Hepatocyte (in vitro differentiated cells): Measurements from ENCODE around the gene PTPRT. TPM values are rescaled to one million over a fixed set of nuclear protein-coding genes. Genes with fewer than 3 reads are reported as not detected.

Source experiments
- DNase-seq: peaks from one replicate; pipeline ENCODE4 v3.0.0-alpha.2; 2016; ENCODE audit warnings: low spot score
- H2AFZ ChIP-seq: fragments of 200-600 bp; sonication (generic); 2 replicates; pipeline ENCODE4 v1.6.0; 2016; ENCODE audit warnings: antibody characterized with exemption, mild to moderate bottlenecking
- H3K27ac ChIP-seq: fragments of 200-600 bp; sonication (generic); 2 replicates; pipeline ENCODE4 v1.5.1; 2016; ENCODE audit warnings: mild to moderate bottlenecking
- H3K27me3 ChIP-seq: fragments of 200-600 bp; sonication (generic); 2 replicates; pipeline ENCODE4 v1.6.1; 2016
- H3K36me3 ChIP-seq: fragments of 200-600 bp; sonication (generic); replicated peaks from 2 replicates; pipeline ENCODE4 v1.5.1; 2016; ENCODE audit warnings: low read depth; ENCODE audit not compliant: insufficient read depth
- H3K4me1 ChIP-seq: fragments of 200-600 bp; sonication (generic); 2 replicates; pipeline ENCODE4 v1.5.1; 2016; ENCODE audit warnings: mild to moderate bottlenecking, moderate library complexity; ENCODE audit not compliant: insufficient read depth
- H3K4me2 ChIP-seq: fragments of 200-600 bp; sonication (generic); 2 replicates; pipeline ENCODE4 v1.6.0; 2016
- H3K4me3 ChIP-seq: fragments of 200-600 bp; sonication (generic); 2 replicates; pipeline ENCODE4 v1.5.1; 2016; ENCODE audit warnings: mild to moderate bottlenecking
- H3K79me2 ChIP-seq: fragments of 200-600 bp; sonication (generic); 2 replicates; pipeline ENCODE4 v1.6.0; 2017; ENCODE audit warnings: mild to moderate bottlenecking
- H3K9me2 ChIP-seq: fragments of 200-600 bp; sonication (generic); replicated peaks from 2 replicates; pipeline ENCODE4 v1.6.0; 2017; ENCODE audit warnings: mild to moderate bottlenecking; ENCODE audit not compliant: insufficient read depth
- H3K9me3 ChIP-seq: fragments of 200-600 bp; sonication (generic); 2 replicates; pipeline ENCODE4 v1.5.1; 2016; ENCODE audit warnings: low read depth, mild to moderate bottlenecking
- H4K20me1 ChIP-seq: fragments of 200-600 bp; sonication (generic); 2 replicates; pipeline ENCODE4 v1.6.0; 2016; ENCODE audit warnings: mild to moderate bottlenecking; ENCODE audit not compliant: insufficient read depth, poor library complexity, severe bottlenecking
- CTCF ChIP-seq: fragments of 200-600 bp; sonication (generic); IDR thresholded peaks from 2 replicates; pipeline ENCODE4 v1.5.1; 2016; ENCODE audit warnings: antibody characterized with exemption, mild to moderate bottlenecking; ENCODE audit not compliant: poor library complexity
- EZH2 ChIP-seq: fragments of 200-600 bp; sonication (generic); IDR thresholded peaks from 2 replicates; pipeline ENCODE4 v1.6.1; 2016; ENCODE audit warnings: antibody characterized with exemption, mild to moderate bottlenecking, borderline replicate concordance
- EZH2phosphoT487 ChIP-seq: fragments of 200-600 bp; sonication (generic); IDR thresholded peaks from one replicate; pipeline ENCODE4 v1.6.1; 2018; ENCODE audit warnings: antibody characterized with exemption, mild to moderate bottlenecking, low read depth, moderate library complexity; ENCODE audit not compliant: unreplicated experiment, severe bottlenecking
- WGBS: methylation state at CpG from one replicate; pipeline ENCODE4 v1.1.6; 2016; ENCODE audit warnings: low lambda C conversion rate; ENCODE audit errors: missing lambda C conversion rate; 5-methylcytosine and 5-hydroxymethylcytosine counted together
- polyA plus RNA-seq: library from polyadenylated mRNA; unstranded; fragments of >200 nt; fragmentation: Nextera tagmentation; extraction: Ambion mirVana; gene quantifications from 2 replicates; pipeline ENCODE4 v1.2.1, GENCODE V29; 2016
- total RNA-seq: library from RNA; depleted of rRNA; stranded (reverse); fragments of >200 nt; gene quantifications from 2 replicates; pipeline ENCODE4 v1.2.3, GENCODE V29; 2014

The PTPRT gene
- total and polyA plus RNA-seq, 2 experiments from 2014 or later = 0.47 to 0.83 TPM

- no peaks in the 10 kb centered on the region for H3K36me3 ChIP-seq
- DNase-seq = no peak
- H3K79me2 ChIP-seq = no peaks in the 10 kb centered on the region
- H4K20me1 ChIP-seq = no peaks in the 10 kb centered on the region
- H2AFZ ChIP-seq = no peak overlapping the region
- no peak for TF ChIP-seq EZH2
- TF ChIP-seq EZH2phosphoT487 = no peak
- no peak for TF ChIP-seq CTCF
- no peak overlapping the region for H3K27ac ChIP-seq
- no peaks in the 10 kb centered on the region for H3K9me3 ChIP-seq
- no peaks in the 10 kb centered on the region for H3K9me2 ChIP-seq
- H3K27me3 ChIP-seq = no peaks in the 10 kb centered on the region
- H3K4me2 ChIP-seq = no peak overlapping the region
- H3K4me1 ChIP-seq = no peaks in the 10 kb centered on the region
- 84% methylated on average over 4 of the region's 4 CpGs for WGBS
- no peak overlapping the region for H3K4me3 ChIP-seq
These were observed 580.1 kb downstream of the PTPRT start for GRCh38 chr20:42609618-42610017.

- DNase-seq = no peak
- no peaks in the 10 kb centered on the region for H3K9me2 ChIP-seq
- no peak overlapping the region for H3K4me3 ChIP-seq
- TF ChIP-seq EZH2 (no peak), CTCF (no peak), EZH2phosphoT487 (no peak)
- no peaks in the 10 kb centered on the region for H3K9me3 ChIP-seq
- no peak overlapping the region for H2AFZ ChIP-seq
- no peak overlapping the region for H3K4me2 ChIP-seq
- no peak overlapping the region for H3K27ac ChIP-seq
- no peaks in the 10 kb centered on the region for H4K20me1 ChIP-seq
- H3K79me2 ChIP-seq = no peaks in the 10 kb centered on the region
- H3K4me1 ChIP-seq = no peaks in the 10 kb centered on the region
- no peaks in the 10 kb centered on the region for H3K36me3 ChIP-seq
- no peaks in the 10 kb centered on the region for H3K27me3 ChIP-seq
- 71% methylated on average over 13 of the region's 13 CpGs for WGBS
These were observed 584.4 kb downstream of the PTPRT start for GRCh38 chr20:42604998-42605956.

- Histone ChIP-seq H3K27me3 (no peaks in the 10 kb centered on the region), H3K79me2 (no peaks in the 10 kb centered on the region), H3K4me3 (no peak overlapping the region), H3K9me2 (no peaks in the 10 kb centered on the region), H3K4me1 (no peaks in the 10 kb centered on the region), H3K4me2 (no peak overlapping the region), H4K20me1 (no peaks in the 10 kb centered on the region), H3K9me3 (no peaks in the 10 kb centered on the region), H3K36me3 (no peaks in the 10 kb centered on the region), H2AFZ (no peak overlapping the region), H3K27ac (no peak overlapping the region)
- TF ChIP-seq EZH2 = no peak
- no peak for TF ChIP-seq CTCF
- TF ChIP-seq EZH2phosphoT487 = no peak
- no peak for DNase-seq
- WGBS = 73% methylated on average over 4 of the region's 4 CpGs
These were observed 586.1 kb downstream of the PTPRT start for GRCh38 chr20:42603655-42604054.
